ENCODE results near the gene TEPSIN.
A peak's percentile ranks its signal among the peaks of the same experiment; 100 is the strongest.

TEPSIN gene

GRCh38 chr17:81279278-81280275 is 40.7 kb upstream of the TEPSIN start:
- H3K4me1 ChIP-seq: no peaks in the 10 kb centered on the region
- H3K27ac ChIP-seq: no peak overlapping the region
- H2AFZ ChIP-seq: no peak overlapping the region
- H3K36me3 ChIP-seq (ENCODE audit: control insufficient read depth, insufficient read depth, low read length): no peaks in the 10 kb centered on the region
- H3K9me3 ChIP-seq (ENCODE audit: control insufficient read depth, low read length): no peaks in the 10 kb centered on the region
- H3K4me3 ChIP-seq (ENCODE audit: low read depth, low read length): no peak overlapping the region
- H3K9ac ChIP-seq: no peak overlapping the region
- H3K79me2 ChIP-seq: peaks cover 20% of the 10 kb centered on the region
- H3K4me2 ChIP-seq (ENCODE audit: low read length): no peak overlapping the region
- no peaks in the 10 kb centered on the region for H3K27me3 ChIP-seq (ENCODE audit: control insufficient read depth, insufficient read depth, low read length)
- no peak for TF ChIP-seq CTCF (IDR thresholded peaks at IDR 0.05)

- H2AFZ ChIP-seq: no peak overlapping the region
- H3K9ac ChIP-seq: no peak overlapping the region
- H3K27ac ChIP-seq: no peak overlapping the region
- H3K79me2 ChIP-seq: peaks cover 20% of the 10 kb centered on the region
- no peak overlapping the region for H3K4me3 ChIP-seq (ENCODE audit: low read depth, low read length)
- no peak overlapping the region for H3K4me2 ChIP-seq (ENCODE audit: low read length)
- no peaks in the 10 kb centered on the region for H3K4me1 ChIP-seq
- no peaks in the 10 kb centered on the region for H3K27me3 ChIP-seq (ENCODE audit: control insufficient read depth, insufficient read depth, low read length)
- TF ChIP-seq CTCF (IDR thresholded peaks at IDR 0.05): no peak
- no peaks in the 10 kb centered on the region for H3K36me3 ChIP-seq (ENCODE audit: control insufficient read depth, insufficient read depth, low read length)
- H3K9me3 ChIP-seq (ENCODE audit: control insufficient read depth, low read length): no peaks in the 10 kb centered on the region
Observed at GRCh38 chr17:81278831-81279230, 40.0 kb upstream of the TEPSIN start.

GRCh38 chr17:81277946-81278693 is 39.3 kb upstream of the TEPSIN start:
- no peak overlapping the region for H3K9ac ChIP-seq
- no peaks in the 10 kb centered on the region for H3K4me1 ChIP-seq
- H2AFZ ChIP-seq: no peak overlapping the region
- H3K27ac ChIP-seq: peak overlapping the region; percentile 36
- H3K4me3 ChIP-seq (ENCODE audit: low read depth, low read length): no peak overlapping the region
- no peaks in the 10 kb centered on the region for H3K36me3 ChIP-seq (ENCODE audit: control insufficient read depth, insufficient read depth, low read length)
- peaks cover 18% of the 10 kb centered on the region for H3K79me2 ChIP-seq
- TF ChIP-seq CTCF (IDR thresholded peaks at IDR 0.05): no peak
- no peaks in the 10 kb centered on the region for H3K9me3 ChIP-seq (ENCODE audit: control insufficient read depth, low read length)
- H3K27me3 ChIP-seq (ENCODE audit: control insufficient read depth, insufficient read depth, low read length): no peaks in the 10 kb centered on the region
- no peak overlapping the region for H3K4me2 ChIP-seq (ENCODE audit: low read length)

GRCh38 chr17:81277421-81277820 is 38.6 kb upstream of the TEPSIN start:
- H2AFZ ChIP-seq: no peak overlapping the region
- no peak for TF ChIP-seq CTCF (IDR thresholded peaks at IDR 0.05)
- peak overlapping the region; percentile 32 for H3K27ac ChIP-seq
- H3K4me2 ChIP-seq (ENCODE audit: low read length): no peak overlapping the region
- H3K9ac ChIP-seq: no peak overlapping the region
- H3K36me3 ChIP-seq (ENCODE audit: control insufficient read depth, insufficient read depth, low read length): no peaks in the 10 kb centered on the region
- no peaks in the 10 kb centered on the region for H3K9me3 ChIP-seq (ENCODE audit: control insufficient read depth, low read length)
- no peaks in the 10 kb centered on the region for H3K4me1 ChIP-seq
- peaks cover 13% of the 10 kb centered on the region for H3K79me2 ChIP-seq
- no peak overlapping the region for H3K4me3 ChIP-seq (ENCODE audit: low read depth, low read length)
- H3K27me3 ChIP-seq (ENCODE audit: control insufficient read depth, insufficient read depth, low read length): no peaks in the 10 kb centered on the region

All from parathyroid adenoma (tissue), 2 donors.